ENCODE data around the gene ADH5.
"Not testable (repeated sequence)": the region's sequence is repeated elsewhere in the genome, so short reads cannot be mapped to it uniquely, and the experiment has no call there.

The ADH5 gene

DNA sequence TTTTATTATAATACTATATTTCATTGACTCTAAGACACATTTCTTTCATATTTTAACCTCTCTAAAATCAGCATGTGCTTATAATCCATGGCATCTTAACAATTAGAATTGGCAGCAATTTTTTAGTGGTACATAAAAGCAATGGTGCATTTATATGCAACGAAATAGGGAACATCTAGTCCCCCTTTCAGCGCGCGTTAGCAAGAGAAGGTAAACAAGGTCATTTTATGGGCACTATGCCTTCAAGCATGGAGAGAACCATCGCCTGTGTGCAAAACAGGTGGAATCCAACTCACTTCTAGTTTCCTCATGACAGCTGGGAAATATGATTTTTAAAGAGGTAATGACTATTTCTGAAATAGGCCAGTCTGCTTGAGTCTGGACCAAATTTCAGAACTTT, 6.4 kb downstream of the ADH5 start:
- no peak for DNase-seq

- not testable (repeated sequence) for DNase-seq
These were observed 7.7 kb downstream of the ADH5 start for GRCh38 chr4:99080869-99081268.

DNA sequence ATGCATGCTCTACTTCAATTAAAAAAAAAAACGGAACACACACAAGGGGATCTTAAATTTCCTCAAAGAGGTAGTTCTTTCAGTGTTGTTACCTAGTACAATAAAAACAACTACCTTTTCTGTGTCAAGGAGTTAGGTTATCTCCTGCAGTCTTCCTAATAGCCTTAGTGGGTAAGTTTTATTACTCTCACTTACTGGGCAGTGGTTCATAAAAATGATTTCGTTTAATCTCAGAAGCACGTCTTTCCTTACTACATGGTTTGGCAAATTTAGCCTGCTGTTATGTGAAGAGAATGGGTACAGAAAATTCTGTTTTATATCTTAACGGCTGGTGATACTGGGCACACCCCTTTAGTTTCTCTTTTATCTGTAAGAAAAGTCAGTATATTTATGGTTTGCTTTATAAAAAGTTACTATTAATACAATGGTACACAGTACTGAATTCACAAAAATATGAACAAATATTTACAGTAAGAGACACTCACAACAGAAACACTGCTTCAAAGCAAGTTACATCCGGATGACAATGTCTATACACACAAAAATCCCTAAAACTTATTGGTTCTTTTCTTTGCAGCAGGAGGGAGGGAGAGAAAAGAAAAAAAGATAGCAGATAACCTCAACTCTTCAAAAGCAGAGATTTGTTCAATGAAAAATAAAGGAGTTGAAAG, 8.8 kb downstream of the ADH5 start:
- DNase-seq: no peak

DNA sequence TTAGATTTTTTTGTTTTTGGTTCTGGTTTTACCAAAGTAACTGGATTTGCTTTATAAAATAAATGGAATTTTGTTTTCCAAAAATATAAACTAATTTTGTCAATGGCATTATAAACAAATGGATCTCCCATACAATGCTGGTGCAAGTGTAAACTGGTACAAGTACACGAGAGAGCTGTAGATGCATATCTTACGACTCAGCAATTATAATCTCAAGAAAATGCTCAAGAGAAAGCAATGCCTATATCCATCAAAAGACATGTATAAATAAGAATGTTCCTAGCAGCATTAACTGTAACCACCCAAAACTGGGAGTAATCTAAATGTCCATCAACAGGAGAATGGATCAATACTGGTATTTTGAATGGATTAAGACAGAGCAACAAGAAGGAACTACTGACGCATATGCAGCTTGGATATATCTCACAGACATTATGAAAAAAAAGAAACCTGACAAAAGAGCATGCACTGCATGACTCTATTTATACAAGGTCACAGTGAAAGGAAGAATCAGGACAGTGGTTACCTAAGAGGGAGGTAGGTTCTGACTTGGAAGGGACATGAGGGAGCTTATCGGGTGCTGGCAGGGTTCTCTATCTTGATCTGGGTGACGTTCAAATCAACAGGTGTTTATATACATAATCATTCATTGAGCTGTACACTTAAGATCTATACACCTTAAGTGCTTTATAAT, 9.5 kb downstream of the ADH5 start:
- DNase-seq: no peak

- DNase-seq: no peak
These were observed 10.3 kb downstream of the ADH5 start for GRCh38 chr4:99078336-99078735.

DNA sequence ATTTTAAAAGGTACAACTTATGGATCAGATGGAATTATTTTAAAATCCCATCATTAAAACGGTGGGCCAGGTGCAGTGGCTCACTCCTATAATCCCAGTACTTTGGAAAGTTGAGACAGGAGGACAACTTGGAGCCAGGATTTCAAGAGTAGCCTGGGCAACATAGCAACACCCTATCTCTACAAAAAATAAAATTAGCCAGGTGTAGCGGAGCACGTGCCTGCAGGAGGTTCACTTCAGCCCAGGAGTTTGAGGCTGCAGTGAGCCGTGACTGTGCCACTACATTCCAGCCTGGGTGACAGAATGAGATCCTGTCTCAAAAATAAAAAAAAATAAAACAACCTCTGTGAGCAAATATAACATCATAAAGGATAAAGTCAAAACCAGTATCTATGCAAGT, 11.4 kb downstream of the ADH5 start:
- DNase-seq: no peak

- DNase-seq: no peak
These were observed 12.2 kb downstream of the ADH5 start for GRCh38 chr4:99076292-99076976.

- no peak for DNase-seq
These were observed 13.8 kb downstream of the ADH5 start for GRCh38 chr4:99074816-99075215.

DNA sequence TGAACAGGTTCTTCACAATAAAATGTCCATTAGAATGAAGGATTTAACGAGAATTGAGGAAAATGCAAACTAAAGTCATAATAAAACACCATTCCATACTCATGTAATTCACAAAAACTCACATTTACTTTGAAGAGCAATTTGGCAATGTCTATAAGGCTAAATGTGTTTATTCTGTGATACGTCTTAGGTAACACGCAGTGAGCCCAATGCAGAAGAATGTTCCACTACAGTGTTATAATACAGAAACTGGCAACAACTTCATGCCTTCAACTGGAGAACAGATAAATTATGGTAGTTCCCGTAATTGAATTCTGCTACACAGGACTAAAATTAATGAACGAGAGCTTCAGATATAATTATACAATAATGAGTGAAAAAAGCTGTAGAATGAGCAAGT, 17.4 kb downstream of the ADH5 start:
- no peak for DNase-seq

GRCh38 chr4:99067617-99068016, 21.0 kb downstream of the ADH5 start:
- no peak for DNase-seq

DNA sequence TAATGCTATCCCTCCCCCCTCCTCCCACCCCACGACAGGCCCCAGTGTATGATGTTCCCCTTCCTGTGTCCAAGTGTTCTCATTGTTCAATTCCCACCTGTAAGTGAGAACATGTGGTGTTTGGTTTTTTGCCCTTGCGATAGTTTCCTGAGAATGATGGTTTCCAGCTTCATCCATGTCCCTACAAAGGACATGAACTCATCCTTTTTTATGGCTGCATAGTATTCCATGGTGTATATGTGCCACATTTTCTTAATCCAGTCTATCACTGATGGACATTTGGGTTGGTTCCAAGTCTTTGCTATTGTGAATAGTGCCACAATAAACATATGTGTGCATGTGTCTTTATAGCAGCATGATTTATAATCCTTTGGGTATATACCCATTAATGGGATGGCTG, 23.1 kb downstream of the ADH5 start:
- not testable (repeated sequence) for DNase-seq

- no peak for DNase-seq
These were observed 26.5 kb downstream of the ADH5 start for GRCh38 chr4:99062120-99062519.

- no peak for DNase-seq
These were observed 27.4 kb downstream of the ADH5 start for GRCh38 chr4:99061048-99061700.

GRCh38 chr4:99059550-99059949, 29.0 kb downstream of the ADH5 start:
- DNase-seq: no peak

- DNase-seq: no peak
These were observed 30.4 kb downstream of the ADH5 start for GRCh38 chr4:99058228-99058627.

- DNase-seq: no peak
These were observed 34.1 kb downstream of the ADH5 start for GRCh38 chr4:99054428-99054994.

GRCh38 chr4:99052902-99053301, 35.7 kb downstream of the ADH5 start:
- no peak for DNase-seq

- no peak for DNase-seq
These were observed 40.9 kb downstream of the ADH5 start for GRCh38 chr4:99047710-99048109.

DNA sequence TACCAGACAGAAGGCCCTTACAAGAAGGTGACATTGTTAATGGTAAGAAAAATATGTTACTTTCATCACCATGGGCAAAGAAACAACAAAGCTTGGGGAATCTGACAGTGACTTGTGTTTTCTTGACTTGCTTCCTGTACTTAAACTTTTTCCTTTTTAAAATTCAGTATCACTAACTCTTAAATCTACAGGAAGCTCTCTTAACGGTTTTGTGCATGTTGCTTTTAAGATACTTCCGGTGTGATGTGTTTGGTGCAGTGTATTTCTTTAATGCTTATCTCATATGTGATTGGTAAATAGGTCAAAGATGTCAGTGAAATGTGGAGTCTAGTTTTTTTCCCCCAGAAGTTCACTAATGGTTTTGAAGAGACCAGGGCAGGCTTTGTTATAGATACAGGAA, 45.2 kb downstream of the ADH5 start:
- no peak for DNase-seq

GRCh38 chr4:99038213-99038612, 50.4 kb downstream of the ADH5 start:
- DNase-seq: no peak

DNA sequence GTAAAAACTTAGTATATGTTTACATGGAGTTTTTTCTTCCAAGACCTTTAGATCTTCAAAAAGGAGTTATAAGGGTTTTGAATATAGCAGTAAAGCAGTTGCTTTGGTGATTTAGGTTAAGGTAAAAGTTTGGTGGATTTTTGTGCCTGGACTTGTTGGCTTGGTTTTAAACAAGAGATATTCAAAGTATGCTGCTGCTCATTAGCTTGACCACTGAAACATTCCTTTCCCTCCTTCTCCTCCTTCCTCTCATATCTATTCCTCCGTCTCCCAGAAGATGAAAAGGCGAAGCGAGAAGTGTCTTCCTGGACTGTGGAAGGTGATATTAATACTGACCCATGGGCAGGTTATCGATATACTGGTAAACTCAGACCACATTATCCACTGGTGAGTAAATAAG, 54.6 kb downstream of the ADH5 start:
- DNase-seq: no peak

DNA sequence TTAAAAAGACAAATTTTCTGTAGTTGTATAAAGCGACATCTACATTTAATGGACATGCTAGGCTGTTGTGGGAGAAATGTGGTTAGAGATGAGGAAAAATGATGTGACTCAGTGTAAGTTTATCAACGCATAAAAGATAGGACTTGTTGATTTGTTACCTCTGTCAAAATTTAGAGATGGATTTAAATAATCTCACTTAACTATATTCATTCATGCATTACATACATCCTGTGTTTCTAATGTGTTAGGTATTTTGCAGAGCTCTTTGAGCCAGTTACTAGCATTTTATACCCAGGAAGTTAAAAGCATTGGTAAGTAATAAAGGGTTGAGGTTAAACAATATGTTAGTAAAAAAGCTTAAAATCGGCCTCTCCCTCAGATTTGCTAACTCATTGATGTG, 58.7 kb downstream of the ADH5 start:
- no peak for DNase-seq

GRCh38 chr4:99029018-99029735, 59.4 kb downstream of the ADH5 start:
- no peak for DNase-seq

Data from RPMI8226 (cell line).